NCI-H2227 treated with DMSO at 0.1 percent for 48 hours (cell line): ENCODE measurements around the gene EPS8L3.
"Not testable (repeated sequence)": the region's sequence is repeated elsewhere in the genome, so short reads cannot be mapped to it uniquely, and the experiment has no call there.

ENCODE experiments used
- DNase-seq: peaks from one replicate; lab custom pipeline; 2025; lab: John Stamatoyannopoulos, UW

EPS8L3 gene

GRCh38 chr1:109777980-109778625, 14.4 kb upstream of the EPS8L3 start:
- no peak for DNase-seq

- no peak for DNase-seq
Measured at GRCh38 chr1:109777436-109777835, 13.7 kb upstream of the EPS8L3 start.

GRCh38 chr1:109776911-109777310, 13.2 kb upstream of the EPS8L3 start:
- peak; percentile 82 for DNase-seq

- DNase-seq = no peak
Measured at GRCh38 chr1:109776206-109776835, 12.6 kb upstream of the EPS8L3 start.

GRCh38 chr1:109775398-109775797, 11.7 kb upstream of the EPS8L3 start:
- DNase-seq = no peak

- no peak for DNase-seq
Measured at GRCh38 chr1:109773900-109774485, 10.3 kb upstream of the EPS8L3 start.

GRCh38 chr1:109773203-109773899, 9.6 kb upstream of the EPS8L3 start:
- DNase-seq = peak; percentile 50

- DNase-seq = no peak
Measured at GRCh38 chr1:109772658-109773202, 9.0 kb upstream of the EPS8L3 start.

GRCh38 chr1:109771712-109772657, 8.3 kb upstream of the EPS8L3 start:
- DNase-seq = no peak

GRCh38 chr1:109770331-109771095, 6.8 kb upstream of the EPS8L3 start:
- DNase-seq = no peak

- no peak for DNase-seq
Measured at GRCh38 chr1:109769330-109770078, 5.8 kb upstream of the EPS8L3 start.

- DNase-seq = no peak
Measured at GRCh38 chr1:109768820-109769219, 5.1 kb upstream of the EPS8L3 start.

GRCh38 chr1:109768335-109768650, 4.6 kb upstream of the EPS8L3 start:
- DNase-seq = no peak

GRCh38 chr1:109767637-109768334, 4.1 kb upstream of the EPS8L3 start:
- DNase-seq = no peak

GRCh38 chr1:109766991-109767636, 3.4 kb upstream of the EPS8L3 start:
- DNase-seq = not testable (repeated sequence)

GRCh38 chr1:109765896-109766615, 2.3 kb upstream of the EPS8L3 start:
- no peak for DNase-seq

- no peak for DNase-seq
Measured at GRCh38 chr1:109765483-109765815, 1.7 kb upstream of the EPS8L3 start.
